Mononuclear cell (primary cell): Measurements from ENCODE around the gene PTCD1. TPM values are rescaled to one million over a fixed set of nuclear protein-coding genes. Genes with fewer than 3 reads are reported as not detected.
A peak's percentile ranks its signal among the peaks of the same experiment; 100 is the strongest.
"Not testable (repeated sequence)": the region's sequence is repeated elsewhere in the genome, so short reads cannot be mapped to it uniquely, and the experiment has no call there.

ENCODE experiments used
- H3K27me3 ChIP-seq: 2 replicates; pipeline ENCODE4 v1.6.0; 2011; ENCODE audit warnings: low read length, control low read depth; ENCODE audit not compliant: insufficient read depth
- H3K4me1 ChIP-seq: 2 replicates; pipeline ENCODE4 v1.5.1; 2011; ENCODE audit warnings: mild to moderate bottlenecking, low read length, control low read depth; ENCODE audit not compliant: insufficient read depth
- H3K4me3 ChIP-seq: 2 replicates; pipeline ENCODE4 v1.5.1; 2011; ENCODE audit warnings: mild to moderate bottlenecking, low read length, moderate library complexity
- H3K9me3 ChIP-seq: 2 replicates; pipeline ENCODE4 v1.5.1; 2011; ENCODE audit warnings: low read depth, mild to moderate bottlenecking, control low read depth, low read length
- total RNA-seq: library from RNA; depleted of rRNA; stranded (reverse); fragments of >200 nt; gene quantifications from one replicate; pipeline ENCODE4 v1.2.3, GENCODE V29; 2012

PTCD1 gene
- total RNA-seq, 1 donor = 3.1 TPM

- H3K9me3 ChIP-seq = no peaks in the 10 kb centered on the region
- peaks cover 37% of the 10 kb centered on the region for H3K4me1 ChIP-seq
- H3K4me3 ChIP-seq = no peak overlapping the region
- H3K27me3 ChIP-seq = no peaks in the 10 kb centered on the region
Measured at GRCh38 chr7:99392046-99392445, 46.6 kb downstream of the PTCD1 start.

- no peak overlapping the region for H3K4me3 ChIP-seq
- no peaks in the 10 kb centered on the region for H3K9me3 ChIP-seq
- H3K4me1 ChIP-seq = peaks cover 44% of the 10 kb centered on the region
- no peaks in the 10 kb centered on the region for H3K27me3 ChIP-seq
Measured at GRCh38 chr7:99390941-99391602, 47.5 kb downstream of the PTCD1 start.

DNA sequence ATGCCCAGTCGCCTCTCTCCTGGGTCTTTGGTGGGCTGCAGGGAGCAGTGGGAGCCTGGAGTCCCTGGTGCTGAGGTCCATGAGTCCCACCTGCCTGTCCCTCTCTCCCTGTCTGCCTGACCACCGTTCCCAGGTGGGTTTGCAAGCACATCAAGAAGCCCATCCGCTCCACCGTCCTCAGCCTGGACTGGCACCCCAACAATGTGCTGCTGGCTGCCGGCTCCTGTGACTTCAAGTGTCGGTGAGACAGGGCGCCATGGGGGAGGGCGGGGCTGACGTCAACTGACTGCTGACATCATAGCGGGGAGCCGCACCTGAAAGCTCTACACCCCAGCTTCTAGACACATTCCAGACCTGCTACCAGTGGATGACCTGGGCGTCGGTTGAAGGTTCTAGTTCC, 48.8 kb downstream of the PTCD1 start:
- peaks cover 56% of the 10 kb centered on the region for H3K4me1 ChIP-seq
- H3K9me3 ChIP-seq = no peaks in the 10 kb centered on the region
- H3K27me3 ChIP-seq = no peaks in the 10 kb centered on the region
- H3K4me3 ChIP-seq = no peak overlapping the region

DNA sequence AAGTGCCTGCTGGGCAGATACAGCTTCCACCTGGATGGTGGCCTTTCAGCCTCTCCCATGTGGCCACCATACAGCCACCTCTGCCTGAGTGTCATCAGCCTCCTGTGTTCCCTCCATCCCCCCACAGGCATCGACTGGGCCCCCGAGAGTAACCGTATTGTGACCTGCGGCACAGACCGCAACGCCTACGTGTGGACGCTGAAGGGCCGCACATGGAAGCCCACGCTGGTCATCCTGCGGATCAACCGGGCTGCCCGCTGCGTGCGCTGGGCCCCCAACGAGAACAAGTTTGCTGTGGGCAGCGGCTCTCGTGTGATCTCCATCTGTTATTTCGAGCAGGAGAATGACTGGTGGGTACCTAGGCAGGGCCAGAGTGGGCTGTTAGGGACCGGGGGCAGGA, 50.7 kb downstream of the PTCD1 start:
- no peak overlapping the region for H3K4me3 ChIP-seq
- peaks cover 60% of the 10 kb centered on the region for H3K4me1 ChIP-seq

GRCh38 chr7:99387239-99387635, 51.4 kb downstream of the PTCD1 start:
- H3K9me3 ChIP-seq, H3K27me3 ChIP-seq, H3K4me3 ChIP-seq: not testable (repeated sequence)
- peaks cover 58% of the 10 kb centered on the region for H3K4me1 ChIP-seq

More for the DNA sequence above, 50.7 kb downstream of the PTCD1 start:
- Histone ChIP-seq H3K9me3 (no peaks in the 10 kb centered on the region), H3K27me3 (no peaks in the 10 kb centered on the region)

DNA sequence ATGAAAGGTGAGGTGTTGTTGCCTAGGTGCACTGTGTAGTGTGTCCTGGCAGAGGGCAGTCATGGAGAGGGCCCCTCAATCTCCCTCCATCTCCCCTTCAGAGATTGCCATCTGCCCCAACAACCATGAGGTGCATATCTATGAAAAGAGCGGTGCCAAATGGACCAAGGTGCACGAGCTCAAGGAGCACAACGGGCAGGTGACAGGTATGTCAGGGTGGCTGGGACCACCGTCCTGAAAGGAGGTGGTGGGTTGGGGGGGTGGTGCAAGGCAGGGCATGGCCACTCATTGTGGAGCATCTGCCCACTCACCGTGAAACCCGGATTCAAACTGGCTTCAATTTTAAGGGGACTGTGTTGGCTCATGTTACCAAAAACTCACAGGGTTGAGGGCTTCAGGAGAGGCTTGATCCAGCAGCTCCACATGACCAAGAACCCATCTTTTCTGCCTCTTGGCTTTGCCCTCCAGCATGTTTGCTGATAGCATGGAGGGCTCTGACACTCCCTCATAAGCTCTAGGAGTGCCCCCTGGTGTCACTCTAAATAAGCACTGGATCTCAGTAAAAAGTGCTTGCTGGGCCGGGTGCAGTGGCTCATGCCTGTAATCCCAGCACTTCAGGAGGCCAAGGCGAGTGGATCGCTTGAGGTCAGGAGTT, 51.9 kb downstream of the PTCD1 start:
- H3K27me3 ChIP-seq = no peaks in the 10 kb centered on the region
- no peak overlapping the region for H3K4me3 ChIP-seq
- H3K4me1 ChIP-seq = peaks cover 58% of the 10 kb centered on the region
- no peaks in the 10 kb centered on the region for H3K9me3 ChIP-seq

DNA sequence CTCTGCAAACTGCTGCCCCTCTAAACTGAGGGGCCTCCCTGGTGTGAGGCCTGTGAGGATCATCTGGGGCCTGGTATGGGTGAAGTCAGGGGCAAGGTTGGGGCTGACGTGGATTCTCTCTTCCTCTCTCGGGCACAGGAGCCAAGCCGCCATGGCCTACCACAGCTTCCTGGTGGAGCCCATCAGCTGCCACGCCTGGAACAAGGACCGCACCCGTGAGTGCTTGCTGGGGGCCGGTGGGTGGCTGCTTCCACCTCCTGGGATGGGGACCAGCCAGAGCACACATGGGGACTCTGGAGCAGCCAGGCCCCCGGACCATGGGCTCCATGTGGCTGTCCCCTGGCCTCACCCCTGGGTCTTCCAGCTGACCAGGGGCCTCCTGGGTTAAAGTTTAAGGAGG, 53.0 kb downstream of the PTCD1 start:
- H3K27me3 ChIP-seq = no peaks in the 10 kb centered on the region
- no peak overlapping the region for H3K4me3 ChIP-seq
- H3K9me3 ChIP-seq = no peaks in the 10 kb centered on the region
- peaks cover 58% of the 10 kb centered on the region for H3K4me1 ChIP-seq

DNA sequence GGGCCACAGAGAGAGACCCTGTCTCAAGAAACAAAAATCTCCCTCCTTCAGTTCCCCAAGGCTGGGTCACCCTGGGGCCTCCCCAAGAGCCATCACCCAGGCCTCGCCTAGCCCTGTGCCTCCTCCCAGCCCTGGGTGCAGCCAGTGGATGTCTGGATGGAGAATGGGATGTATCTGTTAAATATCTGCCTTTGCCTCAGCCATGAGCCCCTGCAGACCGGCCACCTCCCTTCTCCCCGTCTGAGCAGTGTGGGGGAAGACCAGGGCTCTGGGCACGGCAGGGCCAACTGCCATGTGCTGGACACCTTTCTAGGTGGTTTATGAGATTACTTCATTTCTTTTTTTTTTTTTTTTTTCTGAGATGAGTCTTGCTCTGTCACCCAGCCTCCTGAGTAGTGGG, 54.1 kb downstream of the PTCD1 start:
- H3K4me1 ChIP-seq = peaks cover 69% of the 10 kb centered on the region

GRCh38 chr7:99383791-99384370, 54.7 kb downstream of the PTCD1 start:
- Histone ChIP-seq H3K4me3 (no peak overlapping the region), H3K27me3 (no peaks in the 10 kb centered on the region), H3K9me3 (no peaks in the 10 kb centered on the region), H3K4me1 (peaks cover 75% of the 10 kb centered on the region)

More for the DNA sequence above, 54.1 kb downstream of the PTCD1 start:
- no peak overlapping the region for H3K4me3 ChIP-seq
- no peaks in the 10 kb centered on the region for H3K9me3 ChIP-seq
- no peaks in the 10 kb centered on the region for H3K27me3 ChIP-seq

GRCh38 chr7:99383203-99383602, 55.4 kb downstream of the PTCD1 start:
- Histone ChIP-seq H3K4me1 (peaks cover 82% of the 10 kb centered on the region), H3K9me3 (no peaks in the 10 kb centered on the region), H3K4me3 (no peak overlapping the region), H3K27me3 (no peaks in the 10 kb centered on the region)

GRCh38 chr7:99381664-99382075, 56.9 kb downstream of the PTCD1 start:
- Histone ChIP-seq H3K9me3 (no peaks in the 10 kb centered on the region), H3K4me3 (no peak overlapping the region), H3K27me3 (no peaks in the 10 kb centered on the region), H3K4me1 (peaks cover 97% of the 10 kb centered on the region)

DNA sequence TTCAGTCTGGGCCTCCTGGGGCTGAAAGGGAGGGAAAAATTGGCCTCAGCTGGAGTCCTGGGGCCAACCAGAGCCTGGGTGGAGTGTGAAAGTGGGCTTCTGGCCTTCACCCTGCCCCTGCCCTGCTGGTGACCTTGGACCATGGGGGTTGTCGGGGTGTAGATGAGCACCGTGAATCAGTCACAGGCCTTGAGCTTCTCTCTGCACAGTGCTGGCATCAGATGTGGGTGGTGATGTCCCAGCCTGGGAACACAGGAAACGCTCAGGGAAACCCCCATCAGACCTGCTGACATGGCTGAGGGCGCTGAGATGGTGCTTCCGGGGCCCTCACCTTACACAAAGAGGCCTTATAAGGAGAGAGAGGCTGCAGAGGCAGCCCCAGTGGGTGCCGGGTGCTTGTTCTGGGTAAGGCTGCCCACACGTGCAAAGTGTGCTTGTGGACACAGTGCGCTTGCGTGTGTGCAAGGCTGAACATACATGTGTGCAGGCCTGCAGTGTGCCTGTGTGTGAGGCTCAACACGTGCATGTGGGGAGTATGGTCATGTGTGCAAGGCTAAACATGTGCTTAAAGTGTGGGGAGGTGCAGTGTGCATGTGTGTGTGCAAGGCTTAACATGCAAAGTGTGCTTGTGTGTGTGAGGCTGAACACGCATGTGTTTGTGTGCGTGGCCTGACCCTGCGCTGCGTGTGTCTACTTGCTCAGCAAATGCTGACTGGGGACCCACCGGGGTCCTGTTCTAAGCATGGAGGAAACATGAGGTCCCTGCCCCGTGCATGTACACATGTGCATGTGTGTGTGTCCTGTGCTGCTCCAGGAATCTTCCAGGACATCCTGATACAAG, 57.6 kb downstream of the PTCD1 start:
- no peaks in the 10 kb centered on the region for H3K9me3 ChIP-seq
- H3K4me3 ChIP-seq = peak overlapping the region; percentile 40
- H3K4me1 ChIP-seq = peaks cover 97% of the 10 kb centered on the region
- H3K27me3 ChIP-seq = no peaks in the 10 kb centered on the region

- Histone ChIP-seq H3K27me3 (no peaks in the 10 kb centered on the region), H3K9me3 (no peaks in the 10 kb centered on the region), H3K4me3 (peak overlapping the region; percentile 40), H3K4me1 (peaks cover 97% of the 10 kb centered on the region)
Measured at GRCh38 chr7:99380032-99380822, 58.4 kb downstream of the PTCD1 start.

GRCh38 chr7:99379693-99380031, 58.9 kb downstream of the PTCD1 start:
- H3K27me3 ChIP-seq, H3K9me3 ChIP-seq: not testable (repeated sequence)
- Histone ChIP-seq H3K4me1 (peaks cover 91% of the 10 kb centered on the region), H3K4me3 (peak overlapping the region; percentile 40)
